ENCODE measurements around the gene FKBP4.

DNA sequence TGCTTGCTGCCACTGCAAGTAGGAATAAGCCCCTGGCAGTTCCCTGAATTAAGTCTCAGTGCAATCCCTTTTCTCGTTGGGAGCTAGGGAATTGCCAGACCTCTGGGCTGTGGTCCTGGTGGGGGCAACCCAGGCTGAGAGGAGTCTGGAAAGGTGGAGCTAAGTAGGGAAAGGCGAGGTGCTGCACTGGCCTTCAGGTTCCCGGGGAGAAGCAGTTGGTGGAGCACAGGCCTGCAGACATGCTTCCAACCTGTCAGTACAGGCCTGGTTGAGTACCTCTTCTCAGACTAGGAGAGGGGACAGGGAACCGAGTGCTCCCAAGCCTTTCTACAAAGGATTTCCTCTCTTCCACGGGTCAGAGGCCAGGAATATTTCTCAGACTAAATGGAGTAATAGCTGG is 38.6 kb downstream of the FKBP4 start:
- TF ChIP-seq, protein P1, sequence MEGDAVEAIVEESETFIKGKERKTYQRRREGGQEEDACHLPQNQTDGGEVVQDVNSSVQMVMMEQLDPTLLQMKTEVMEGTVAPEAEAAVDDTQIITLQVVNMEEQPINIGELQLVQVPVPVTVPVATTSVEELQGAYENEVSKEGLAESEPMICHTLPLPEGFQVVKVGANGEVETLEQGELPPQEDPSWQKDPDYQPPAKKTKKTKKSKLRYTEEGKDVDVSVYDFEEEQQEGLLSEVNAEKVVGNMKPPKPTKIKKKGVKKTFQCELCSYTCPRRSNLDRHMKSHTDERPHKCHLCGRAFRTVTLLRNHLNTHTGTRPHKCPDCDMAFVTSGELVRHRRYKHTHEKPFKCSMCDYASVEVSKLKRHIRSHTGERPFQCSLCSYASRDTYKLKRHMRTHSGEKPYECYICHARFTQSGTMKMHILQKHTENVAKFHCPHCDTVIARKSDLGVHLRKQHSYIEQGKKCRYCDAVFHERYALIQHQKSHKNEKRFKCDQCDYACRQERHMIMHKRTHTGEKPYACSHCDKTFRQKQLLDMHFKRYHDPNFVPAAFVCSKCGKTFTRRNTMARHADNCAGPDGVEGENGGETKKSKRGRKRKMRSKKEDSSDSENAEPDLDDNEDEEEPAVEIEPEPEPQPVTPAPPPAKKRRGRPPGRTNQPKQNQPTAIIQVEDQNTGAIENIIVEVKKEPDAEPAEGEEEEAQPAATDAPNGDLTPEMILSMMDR (IDR thresholded peaks at IDR 0.05), result no peak
- no peak for TF ChIP-seq EZH2phosphoT487 (IDR thresholded peaks at IDR 0.05)
- TF ChIP-seq EZH2 (IDR thresholded peaks at IDR 0.05), result no peak
